GM06990 (cell line): ENCODE measurements around the gene MARCHF4.

ENCODE experiments used
- DNase-seq: peaks from one replicate; pipeline ENCODE4 v3.0.0-alpha.2; 2011; ENCODE audit not compliant: insufficient read length; ENCODE audit errors: extremely low read depth
- H3K27me3 ChIP-seq: replicated peaks from 2 replicates; pipeline ENCODE4 v1.6.0; 2011; ENCODE audit warnings: low read length; ENCODE audit not compliant: control insufficient read depth, insufficient read depth
- H3K36me3 ChIP-seq: 2 replicates; pipeline ENCODE4 v1.5.1; 2011; ENCODE audit warnings: low read length; ENCODE audit not compliant: control insufficient read depth, insufficient read depth
- H3K4me3 ChIP-seq: replicated peaks from 2 replicates; pipeline ENCODE4 v1.5.1; 2011; ENCODE audit warnings: low read depth, mild to moderate bottlenecking, control low read depth, low read length
- TF ChIP-seq, protein P1 (sequence below): IDR thresholded peaks from 2 replicates; pipeline ENCODE4 v1.5.1; 2011; ENCODE audit warnings: low read length, control low read depth, mild to moderate bottlenecking, inconsistent platforms; ENCODE audit not compliant: insufficient read depth, poor library complexity, severe bottlenecking

Gene MARCHF4

DNA sequence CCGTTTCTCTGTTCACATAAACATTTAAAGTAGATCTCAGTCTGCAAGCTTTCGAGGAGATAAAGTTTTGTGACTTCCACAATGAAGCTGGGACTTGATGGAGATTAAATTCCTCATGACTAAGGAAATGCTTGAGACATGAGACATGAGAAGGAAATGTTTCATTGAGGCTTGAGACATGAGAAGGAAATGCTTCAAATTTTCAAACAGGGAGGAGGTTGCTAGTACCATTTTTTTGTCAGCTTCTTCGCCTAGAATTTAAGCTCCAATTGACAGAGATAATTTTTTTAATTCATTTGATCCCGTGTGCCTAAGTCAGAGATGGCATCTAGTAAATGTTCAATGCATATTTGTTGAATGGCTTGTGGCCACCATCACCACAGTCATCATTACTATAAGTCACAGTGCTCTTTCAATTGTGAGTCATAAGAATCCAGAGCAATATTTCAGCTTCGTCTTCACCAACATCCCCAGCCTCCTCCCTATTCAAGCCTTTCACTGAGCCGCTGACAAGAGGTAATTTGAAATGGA is 543 bp upstream of the MARCHF4 start:
- no peak for DNase-seq
- no peaks in the 10 kb centered on the region; the same call in 1 of the 2 replicates for H3K27me3 ChIP-seq
- TF ChIP-seq, protein P1, sequence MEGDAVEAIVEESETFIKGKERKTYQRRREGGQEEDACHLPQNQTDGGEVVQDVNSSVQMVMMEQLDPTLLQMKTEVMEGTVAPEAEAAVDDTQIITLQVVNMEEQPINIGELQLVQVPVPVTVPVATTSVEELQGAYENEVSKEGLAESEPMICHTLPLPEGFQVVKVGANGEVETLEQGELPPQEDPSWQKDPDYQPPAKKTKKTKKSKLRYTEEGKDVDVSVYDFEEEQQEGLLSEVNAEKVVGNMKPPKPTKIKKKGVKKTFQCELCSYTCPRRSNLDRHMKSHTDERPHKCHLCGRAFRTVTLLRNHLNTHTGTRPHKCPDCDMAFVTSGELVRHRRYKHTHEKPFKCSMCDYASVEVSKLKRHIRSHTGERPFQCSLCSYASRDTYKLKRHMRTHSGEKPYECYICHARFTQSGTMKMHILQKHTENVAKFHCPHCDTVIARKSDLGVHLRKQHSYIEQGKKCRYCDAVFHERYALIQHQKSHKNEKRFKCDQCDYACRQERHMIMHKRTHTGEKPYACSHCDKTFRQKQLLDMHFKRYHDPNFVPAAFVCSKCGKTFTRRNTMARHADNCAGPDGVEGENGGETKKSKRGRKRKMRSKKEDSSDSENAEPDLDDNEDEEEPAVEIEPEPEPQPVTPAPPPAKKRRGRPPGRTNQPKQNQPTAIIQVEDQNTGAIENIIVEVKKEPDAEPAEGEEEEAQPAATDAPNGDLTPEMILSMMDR, result no peak
- no peaks in the 10 kb centered on the region for H3K36me3 ChIP-seq
- no peak overlapping the region for H3K4me3 ChIP-seq

DNA sequence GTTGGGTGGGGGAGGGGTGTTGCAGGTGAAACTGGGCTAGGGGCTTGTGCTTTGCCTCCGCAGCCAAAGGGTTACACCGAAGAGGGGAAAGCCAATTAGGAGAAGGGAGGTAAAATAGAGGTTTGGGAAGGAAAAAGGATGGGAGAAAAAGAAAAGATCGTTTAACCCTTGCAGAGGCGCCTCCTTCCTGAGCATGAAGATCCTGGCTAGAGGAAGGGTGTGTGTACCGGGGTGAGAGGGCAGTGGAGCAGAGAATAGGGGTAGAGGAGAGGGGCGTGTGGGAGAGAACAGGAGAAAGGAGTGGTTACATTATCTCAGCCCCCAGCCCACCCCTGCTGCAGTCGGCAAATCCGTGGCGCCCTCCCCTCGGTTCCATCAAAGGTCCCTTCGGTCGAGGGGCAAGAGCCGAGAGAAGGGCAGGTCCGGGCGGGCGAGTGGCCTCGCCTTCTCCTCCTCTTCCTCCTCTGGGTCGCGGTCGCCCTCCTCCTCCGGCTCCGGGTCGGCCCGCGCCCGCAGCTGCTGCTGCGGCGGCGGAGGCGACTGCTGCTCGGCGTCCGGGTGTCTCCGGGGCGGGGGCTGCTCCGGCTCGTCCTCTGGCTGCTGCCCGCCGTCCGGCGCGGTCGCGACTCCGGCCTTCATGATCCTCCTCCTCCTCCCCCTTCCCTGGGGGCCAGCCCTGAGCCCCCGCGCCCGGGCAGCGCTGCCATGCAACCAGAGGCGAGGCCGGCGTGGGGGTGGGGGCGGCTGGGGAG is 1.1 kb downstream of the MARCHF4 start:
- TF ChIP-seq, protein P1, result no peak
- Histone ChIP-seq H3K36me3 (no peaks in the 10 kb centered on the region), H3K4me3 (no peak overlapping the region), H3K27me3 (peaks cover 1% of the 10 kb centered on the region; the same call in 1 of the 2 replicates)
- DNase-seq, result no peak

DNA sequence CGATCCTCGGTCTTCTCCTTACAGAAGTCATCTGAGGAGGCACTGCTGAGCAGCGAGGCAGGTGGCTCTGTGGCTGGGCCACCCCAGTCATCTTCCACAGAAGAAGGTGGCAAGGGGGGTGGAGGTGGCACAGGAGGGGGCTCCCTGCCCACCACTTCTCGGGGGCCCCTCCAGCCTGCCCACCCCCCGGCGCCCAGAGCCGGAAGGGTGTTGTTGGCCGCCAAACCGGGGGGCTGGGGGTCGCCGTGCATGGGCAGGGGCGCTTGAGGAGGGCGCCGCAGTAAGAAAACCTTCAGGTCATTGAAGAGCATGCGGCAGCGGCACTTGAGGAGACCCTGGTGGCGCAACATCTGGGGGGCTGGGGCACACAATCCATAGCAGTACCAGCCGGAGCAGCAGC is 2.5 kb downstream of the MARCHF4 start:
- TF ChIP-seq, protein P1, result no peak
- no peak for DNase-seq
- Histone ChIP-seq H3K4me3 (no peak overlapping the region), H3K36me3 (no peaks in the 10 kb centered on the region), H3K27me3 (peaks cover 1% of the 10 kb centered on the region; the same call in 1 of the 2 replicates)

DNA sequence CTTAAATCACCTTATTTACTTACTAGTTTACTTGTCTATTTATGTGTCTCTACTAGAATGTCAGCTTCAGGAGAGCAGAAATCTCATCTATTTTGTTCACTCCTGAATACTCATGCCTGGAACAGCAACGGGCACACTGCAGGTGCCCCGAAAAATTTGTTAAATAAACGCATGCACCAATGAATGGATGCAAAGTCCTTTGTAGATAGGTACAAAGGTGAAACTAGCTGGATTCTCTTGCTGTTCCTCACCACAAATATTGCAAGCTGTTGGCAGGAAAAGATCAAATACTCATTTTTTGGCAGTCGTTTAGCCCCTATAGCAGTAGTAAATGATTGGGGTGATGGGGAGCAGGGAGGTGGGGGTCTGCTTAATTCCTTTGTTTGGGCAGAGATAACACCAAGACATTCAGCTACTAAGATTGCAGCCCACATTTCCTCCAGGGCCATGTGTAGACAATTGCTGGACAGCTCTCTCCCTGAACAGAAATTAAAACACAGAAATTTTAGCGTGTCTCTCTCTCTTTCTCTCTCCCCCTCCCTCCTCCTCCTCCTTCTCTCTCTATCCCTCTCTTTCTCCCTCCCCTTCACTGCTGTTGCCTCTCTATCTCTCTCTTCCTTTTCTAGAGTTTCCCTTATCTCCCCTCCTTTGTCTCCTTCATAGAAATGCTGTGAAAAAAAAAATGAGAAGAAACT is 5.4 kb downstream of the MARCHF4 start:
- no peak for DNase-seq
- H3K36me3 ChIP-seq, result no peaks in the 10 kb centered on the region
- no peak overlapping the region for H3K4me3 ChIP-seq
- TF ChIP-seq, protein P1, result no peak
- H3K27me3 ChIP-seq, result peaks cover 1% of the 10 kb centered on the region

DNA sequence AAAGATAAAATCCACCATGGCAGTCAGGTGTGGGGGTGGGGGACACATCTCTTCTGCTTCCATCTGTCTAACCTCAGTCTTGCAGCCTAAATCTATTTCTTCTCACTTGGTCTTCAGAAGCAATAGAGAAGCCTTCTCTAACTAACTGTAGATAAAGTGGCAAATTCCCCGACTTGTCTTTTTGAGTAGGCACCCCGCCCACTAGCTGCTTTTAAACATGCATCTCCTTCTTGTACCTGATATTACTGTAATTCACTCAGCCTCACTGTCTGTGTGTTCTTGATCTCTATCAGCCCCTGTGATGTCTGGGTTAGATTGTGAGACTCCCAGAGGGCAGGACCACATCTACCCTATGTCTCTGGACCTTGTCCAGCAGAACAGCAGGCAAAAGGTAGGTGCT is 6.8 kb downstream of the MARCHF4 start:
- no peak for DNase-seq
- Histone ChIP-seq H3K27me3 (peaks cover 1% of the 10 kb centered on the region), H3K36me3 (no peaks in the 10 kb centered on the region), H3K4me3 (no peak overlapping the region)
- TF ChIP-seq, protein P1, result no peak
